Measurements from ENCODE around the gene MAST4.

Gene MAST4

GRCh38 chr5:66969963-66970362 is 373.8 kb downstream of the MAST4 start:
- DNase-seq: no peak

GRCh38 chr5:66972004-66972403 is 375.8 kb downstream of the MAST4 start:
- DNase-seq: no peak

GRCh38 chr5:66974256-66974655 is 378.1 kb downstream of the MAST4 start:
- no peak for DNase-seq

- DNase-seq: no peak
Observed at GRCh38 chr5:66976108-66976507, 379.9 kb downstream of the MAST4 start.

- no peak for DNase-seq
Observed at GRCh38 chr5:66979738-66980137, 383.5 kb downstream of the MAST4 start.

- DNase-seq: no peak
Observed at GRCh38 chr5:66981266-66982055, 385.3 kb downstream of the MAST4 start.

GRCh38 chr5:66982056-66982387 is 385.8 kb downstream of the MAST4 start:
- DNase-seq: no peak

- DNase-seq: no peak
Observed at GRCh38 chr5:66982470-66982869, 386.3 kb downstream of the MAST4 start.

- DNase-seq: no peak
Observed at GRCh38 chr5:66985417-66985816, 389.2 kb downstream of the MAST4 start.

- no peak for DNase-seq
Observed at GRCh38 chr5:66986009-66986408, 389.8 kb downstream of the MAST4 start.

GRCh38 chr5:66986534-66986933 is 390.3 kb downstream of the MAST4 start:
- DNase-seq: no peak

GRCh38 chr5:66987126-66987525 is 390.9 kb downstream of the MAST4 start:
- DNase-seq: no peak

- no peak for DNase-seq
Observed at GRCh38 chr5:66987540-66987939, 391.3 kb downstream of the MAST4 start.

- DNase-seq: peak; percentile 21
Observed at GRCh38 chr5:66987949-66988838, 392.0 kb downstream of the MAST4 start.

- DNase-seq: no peak
Observed at GRCh38 chr5:66989286-66989685, 393.1 kb downstream of the MAST4 start.

GRCh38 chr5:66989781-66990180 is 393.6 kb downstream of the MAST4 start:
- no peak for DNase-seq

GRCh38 chr5:66991746-66992145 is 395.6 kb downstream of the MAST4 start:
- DNase-seq: no peak

- no peak for DNase-seq
Observed at GRCh38 chr5:66992547-66992946, 396.4 kb downstream of the MAST4 start.

- DNase-seq: no peak
Observed at GRCh38 chr5:66993448-66993847, 397.3 kb downstream of the MAST4 start.

- no peak for DNase-seq
Observed at GRCh38 chr5:66993882-66994281, 397.7 kb downstream of the MAST4 start.

- no peak for DNase-seq
Observed at GRCh38 chr5:66994790-66995189, 398.6 kb downstream of the MAST4 start.

GRCh38 chr5:67000794-67001475 is 404.7 kb downstream of the MAST4 start:
- DNase-seq: no peak

Measured in central memory CD4-positive, alpha-beta T cell (primary cell).